NT2/D1 (cell line): ENCODE data around the gene SDC1.

ENCODE experiments used
- DNase-seq: peaks from one replicate; pipeline ENCODE4 v3.0.0-alpha.2; 2011; ENCODE audit warnings: low read depth, low spot score
- H3K27me3 ChIP-seq: 2 replicates; pipeline ENCODE4 v1.6.0; 2011; ENCODE audit warnings: mild to moderate bottlenecking; ENCODE audit not compliant: insufficient read length, insufficient read depth
- H3K36me3 ChIP-seq: 2 replicates; pipeline ENCODE4 v1.6.1; 2011; ENCODE audit warnings: mild to moderate bottlenecking, low read length, mixed read lengths; ENCODE audit not compliant: insufficient read depth, insufficient read length
- H3K4me1 ChIP-seq: 2 replicates; pipeline ENCODE4 v1.5.1; 2011; ENCODE audit not compliant: insufficient read depth, insufficient read length
- H3K4me3 ChIP-seq: 2 replicates; pipeline ENCODE4 v1.5.1; 2011; ENCODE audit warnings: low read depth; ENCODE audit not compliant: insufficient read length
- H3K9ac ChIP-seq: 2 replicates; pipeline ENCODE4 v1.6.0; 2011; ENCODE audit warnings: low read depth; ENCODE audit not compliant: insufficient read length
- H3K9me3 ChIP-seq: 2 replicates; pipeline ENCODE4 v1.5.1; 2011; ENCODE audit warnings: mild to moderate bottlenecking, low read length; ENCODE audit not compliant: insufficient read depth
- SUZ12 ChIP-seq: IDR thresholded peaks from 2 replicates; pipeline ENCODE4 v1.6.1; 2011; ENCODE audit not compliant: insufficient read length, insufficient read depth; ENCODE audit errors: extremely low read depth
- YY1 ChIP-seq: IDR thresholded peaks from 2 replicates; pipeline ENCODE4 v1.6.1; 2011; ENCODE audit not compliant: insufficient read length, insufficient read depth
- ZNF274 ChIP-seq: IDR thresholded peaks from 2 replicates; pipeline ENCODE4 v1.6.1; 2011; ENCODE audit warnings: mild to moderate bottlenecking, low read depth, low read length

Gene SDC1

GRCh38 chr2:20173064-20173463 is 51.9 kb downstream of the SDC1 start:
- peaks cover 5% of the 10 kb centered on the region; the same call in 1 of the 2 replicates for H3K9me3 ChIP-seq
- no peaks in the 10 kb centered on the region for H3K36me3 ChIP-seq
- no peak overlapping the region for H3K9ac ChIP-seq
- no peak overlapping the region for H3K4me3 ChIP-seq
- TF ChIP-seq SUZ12 (no peak), ZNF274 (no peak), YY1 (no peak)
- no peaks in the 10 kb centered on the region for H3K27me3 ChIP-seq
- peaks cover 2% of the 10 kb centered on the region for H3K4me1 ChIP-seq
- DNase-seq, result no peak

GRCh38 chr2:20172273-20173055 is 52.5 kb downstream of the SDC1 start:
- H3K27me3 ChIP-seq, result no peaks in the 10 kb centered on the region
- peaks cover 5% of the 10 kb centered on the region; the same call in 1 of the 2 replicates for H3K9me3 ChIP-seq
- no peak overlapping the region for H3K4me3 ChIP-seq
- H3K36me3 ChIP-seq, result no peaks in the 10 kb centered on the region
- TF ChIP-seq ZNF274 (no peak), SUZ12 (no peak), YY1 (no peak)
- peaks cover 2% of the 10 kb centered on the region for H3K4me1 ChIP-seq
- no peak overlapping the region for H3K9ac ChIP-seq
- DNase-seq, result no peak

- no peak overlapping the region for H3K4me3 ChIP-seq
- no peaks in the 10 kb centered on the region for H3K27me3 ChIP-seq
- H3K4me1 ChIP-seq, result peaks cover 6% of the 10 kb centered on the region
- TF ChIP-seq ZNF274, result no peak
- H3K9me3 ChIP-seq, result peaks cover 5% of the 10 kb centered on the region; the same call in 1 of the 2 replicates
- no peak overlapping the region for H3K9ac ChIP-seq
- DNase-seq, result no peak
- no peaks in the 10 kb centered on the region for H3K36me3 ChIP-seq
Observed at GRCh38 chr2:20171445-20171977, 53.4 kb downstream of the SDC1 start.

GRCh38 chr2:20170704-20171250 is 54.2 kb downstream of the SDC1 start:
- no peak for DNase-seq
- Histone ChIP-seq H3K4me1 (peaks cover 10% of the 10 kb centered on the region), H3K9me3 (peaks cover 5% of the 10 kb centered on the region; the same call in 1 of the 2 replicates), H3K9ac (no peak overlapping the region), H3K36me3 (no peaks in the 10 kb centered on the region), H3K27me3 (no peaks in the 10 kb centered on the region), H3K4me3 (no peak overlapping the region)
- TF ChIP-seq SUZ12 (no peak), YY1 (no peak), ZNF274 (no peak)

- H3K36me3 ChIP-seq, result no peaks in the 10 kb centered on the region
- no peak for DNase-seq
- no peaks in the 10 kb centered on the region for H3K27me3 ChIP-seq
- no peak for TF ChIP-seq YY1
- TF ChIP-seq ZNF274, result no peak
- no peak for TF ChIP-seq SUZ12
- peaks cover 10% of the 10 kb centered on the region for H3K4me1 ChIP-seq
- H3K4me3 ChIP-seq, result no peak overlapping the region
- H3K9me3 ChIP-seq, result peaks cover 5% of the 10 kb centered on the region; the same call in 1 of the 2 replicates
- no peak overlapping the region for H3K9ac ChIP-seq
Observed at GRCh38 chr2:20169796-20170703, 54.9 kb downstream of the SDC1 start.

GRCh38 chr2:20168727-20169696 is 55.9 kb downstream of the SDC1 start:
- no peak for TF ChIP-seq ZNF274
- TF ChIP-seq YY1, result no peak
- no peak for TF ChIP-seq SUZ12
- peaks cover 19% of the 10 kb centered on the region for H3K4me1 ChIP-seq
- H3K27me3 ChIP-seq, result no peaks in the 10 kb centered on the region

More at GRCh38 chr2:20168727-20169696, 55.9 kb downstream of the SDC1 start:
- no peak overlapping the region for H3K4me3 ChIP-seq
- peaks cover 5% of the 10 kb centered on the region; the same call in 1 of the 2 replicates for H3K9me3 ChIP-seq
- no peak overlapping the region for H3K9ac ChIP-seq
- DNase-seq, result no peak
- H3K36me3 ChIP-seq, result no peaks in the 10 kb centered on the region
